HFF-Myc (cell line): ENCODE data around the gene CCNDBP1.
"Not testable (repeated sequence)": the region's sequence is repeated elsewhere in the genome, so short reads cannot be mapped to it uniquely, and the experiment has no call there.

Experiments
- DNase-seq: peaks from one replicate; pipeline ENCODE4 v3.0.0-alpha.2; 2011; ENCODE audit warnings: low read depth; ENCODE audit errors: extremely low read depth
- H3K4me3 ChIP-seq: replicated peaks from 2 replicates; pipeline ENCODE4 v1.5.1; 2011; ENCODE audit warnings: low read depth, mild to moderate bottlenecking, control low read depth, low read length
- TF ChIP-seq, protein P1 (sequence below): IDR thresholded peaks from 2 replicates; pipeline ENCODE4 v1.5.1; 2012; ENCODE audit warnings: mild to moderate bottlenecking, low read depth, low read length, control low read depth; ENCODE audit errors: missing control alignments

CCNDBP1 gene

DNA sequence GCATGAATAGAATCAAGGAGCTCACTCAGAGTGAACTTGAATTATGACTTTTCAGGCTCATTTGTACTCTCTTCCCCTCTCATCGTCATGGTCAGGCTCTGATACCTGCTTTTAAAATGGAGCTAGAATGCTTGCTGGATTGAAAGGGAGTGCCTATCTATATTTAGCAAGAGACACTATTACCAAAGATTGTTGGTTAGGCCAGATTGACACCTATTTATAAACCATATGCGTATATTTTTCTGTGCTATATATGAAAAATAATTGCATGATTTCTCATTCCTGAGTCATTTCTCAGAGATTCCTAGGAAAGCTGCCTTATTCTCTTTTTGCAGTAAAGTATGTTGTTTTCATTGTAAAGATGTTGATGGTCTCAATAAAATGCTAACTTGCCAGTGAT is 9.6 kb downstream of the CCNDBP1 start:
- TF ChIP-seq, protein P1, sequence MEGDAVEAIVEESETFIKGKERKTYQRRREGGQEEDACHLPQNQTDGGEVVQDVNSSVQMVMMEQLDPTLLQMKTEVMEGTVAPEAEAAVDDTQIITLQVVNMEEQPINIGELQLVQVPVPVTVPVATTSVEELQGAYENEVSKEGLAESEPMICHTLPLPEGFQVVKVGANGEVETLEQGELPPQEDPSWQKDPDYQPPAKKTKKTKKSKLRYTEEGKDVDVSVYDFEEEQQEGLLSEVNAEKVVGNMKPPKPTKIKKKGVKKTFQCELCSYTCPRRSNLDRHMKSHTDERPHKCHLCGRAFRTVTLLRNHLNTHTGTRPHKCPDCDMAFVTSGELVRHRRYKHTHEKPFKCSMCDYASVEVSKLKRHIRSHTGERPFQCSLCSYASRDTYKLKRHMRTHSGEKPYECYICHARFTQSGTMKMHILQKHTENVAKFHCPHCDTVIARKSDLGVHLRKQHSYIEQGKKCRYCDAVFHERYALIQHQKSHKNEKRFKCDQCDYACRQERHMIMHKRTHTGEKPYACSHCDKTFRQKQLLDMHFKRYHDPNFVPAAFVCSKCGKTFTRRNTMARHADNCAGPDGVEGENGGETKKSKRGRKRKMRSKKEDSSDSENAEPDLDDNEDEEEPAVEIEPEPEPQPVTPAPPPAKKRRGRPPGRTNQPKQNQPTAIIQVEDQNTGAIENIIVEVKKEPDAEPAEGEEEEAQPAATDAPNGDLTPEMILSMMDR = no peak
- H3K4me3 ChIP-seq = no peak overlapping the region
- no peak for DNase-seq

DNA sequence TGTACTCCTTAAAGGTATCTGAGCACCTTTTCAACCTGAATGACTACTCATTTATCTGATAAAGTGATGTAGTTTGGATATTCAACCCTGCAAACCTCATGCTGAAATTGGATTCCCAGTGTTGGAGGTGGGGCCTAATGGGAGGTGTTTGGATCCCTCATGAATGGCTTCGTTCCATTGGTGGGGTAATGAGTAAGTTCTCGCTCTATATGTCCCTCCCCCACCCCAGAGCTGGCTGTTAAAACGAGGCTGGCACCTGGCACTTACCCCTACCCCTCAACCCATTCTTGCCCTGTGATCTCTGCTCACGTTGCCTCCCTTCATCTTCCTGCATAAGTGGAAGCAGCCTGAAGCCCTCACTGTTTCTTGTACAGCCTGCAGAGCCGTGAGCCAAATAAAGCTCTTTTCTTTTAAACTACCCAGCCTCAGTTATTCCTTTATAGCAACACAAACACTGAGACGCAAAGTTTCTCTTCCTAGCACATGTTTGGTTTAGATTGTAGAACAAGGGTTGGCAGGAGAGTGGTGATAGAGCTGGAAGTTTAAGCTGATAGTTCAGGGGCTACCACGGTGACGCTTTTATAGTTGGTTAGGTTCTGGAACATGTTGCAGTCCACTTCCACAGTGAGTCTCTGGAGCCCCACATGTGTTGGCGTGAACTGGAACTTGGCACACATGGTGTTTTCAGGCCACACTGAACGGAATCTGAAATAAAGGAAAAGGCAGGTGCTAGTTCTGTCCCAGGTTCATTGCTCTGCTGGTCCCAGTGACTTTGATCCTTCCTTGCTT is 11.8 kb downstream of the CCNDBP1 start:
- TF ChIP-seq, protein P1 = no peak
- no peak overlapping the region for H3K4me3 ChIP-seq
- no peak for DNase-seq

DNA sequence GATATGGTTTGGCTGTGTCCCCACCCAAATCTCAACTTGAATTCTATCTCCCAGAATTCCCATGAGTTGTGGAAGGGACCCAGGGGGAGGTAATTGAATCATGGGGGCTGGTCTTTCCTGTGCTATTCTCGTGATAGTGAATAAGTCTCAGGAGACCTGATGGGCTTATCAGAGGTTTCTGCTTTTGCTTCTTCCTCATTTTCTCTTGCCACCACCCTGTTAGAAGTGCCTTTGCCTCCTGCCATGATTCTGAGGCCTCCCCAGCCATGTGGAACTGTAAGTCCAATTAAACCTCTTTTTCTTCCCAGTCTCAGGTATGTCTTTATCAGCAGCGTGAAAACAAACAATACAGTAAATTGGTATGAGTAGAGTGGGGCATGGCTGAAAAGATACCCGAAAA is 12.6 kb downstream of the CCNDBP1 start:
- H3K4me3 ChIP-seq, DNase-seq: not testable (repeated sequence)

DNA sequence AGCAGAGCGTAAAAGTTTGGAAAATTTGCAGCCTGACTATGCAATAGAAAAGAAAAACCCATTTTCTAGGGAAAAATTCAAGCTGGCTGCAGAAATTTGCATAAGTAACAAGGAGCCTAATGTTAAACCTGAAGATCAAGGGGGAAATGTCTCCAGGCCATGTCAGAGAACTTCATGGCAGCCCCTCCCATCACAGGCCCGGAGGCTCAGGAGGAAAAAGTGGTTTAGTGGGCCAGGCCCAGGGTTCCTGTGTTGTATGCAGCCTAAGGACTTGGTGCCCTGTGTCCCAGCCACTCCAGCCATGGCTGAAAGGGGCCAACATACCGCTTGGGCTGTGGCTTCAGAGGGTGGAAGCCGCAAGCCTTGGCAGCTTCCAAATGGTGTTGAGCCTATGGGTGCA is 13.4 kb downstream of the CCNDBP1 start:
- not testable (repeated sequence) for DNase-seq, H3K4me3 ChIP-seq

DNA sequence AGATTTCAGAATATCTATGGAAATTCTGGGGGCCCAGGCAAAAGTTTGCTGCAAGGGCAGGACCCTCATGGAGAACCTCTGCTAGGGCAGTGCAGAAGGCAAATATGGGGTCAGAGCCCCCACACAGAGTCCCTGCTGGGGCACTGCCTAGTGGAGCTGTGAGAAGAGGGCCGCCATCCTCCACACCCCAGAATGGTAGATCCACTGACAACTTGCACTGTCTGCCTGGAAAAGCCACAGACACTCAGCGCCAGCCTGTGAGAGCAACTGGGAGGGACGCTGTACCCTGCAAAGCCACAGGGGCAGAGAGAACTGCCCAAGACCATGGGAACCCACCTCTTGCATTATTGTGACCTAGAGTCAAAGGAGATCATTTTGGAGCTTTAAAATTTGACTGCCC is 13.8 kb downstream of the CCNDBP1 start:
- TF ChIP-seq, protein P1 = no peak
- H3K4me3 ChIP-seq = no peak overlapping the region
- no peak for DNase-seq

DNA sequence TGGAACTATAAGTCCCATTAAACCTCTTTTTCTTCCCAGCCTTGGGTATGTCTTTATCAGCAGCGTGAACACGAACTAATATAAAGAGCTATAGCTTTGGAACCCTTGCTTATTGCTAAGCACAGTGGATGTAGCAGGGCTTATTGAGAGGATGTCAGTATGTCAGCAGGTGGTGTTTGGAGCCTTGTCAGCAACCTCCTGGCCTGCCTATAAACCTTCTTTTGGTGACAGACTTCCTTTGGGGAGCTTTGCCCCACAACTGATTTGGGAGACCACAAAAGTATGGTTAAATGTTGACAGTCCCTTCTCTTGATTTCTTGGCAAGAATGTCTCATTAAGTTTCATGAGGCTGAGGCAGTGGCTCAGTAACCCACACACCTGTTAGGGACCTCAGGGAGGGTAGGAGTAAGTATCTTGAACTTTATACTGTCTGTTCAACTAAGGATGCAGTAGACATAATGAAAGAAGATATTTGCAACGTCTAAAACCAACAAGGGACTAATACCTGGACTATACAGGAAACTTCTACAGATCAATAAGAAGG is 14.8 kb downstream of the CCNDBP1 start:
- TF ChIP-seq, protein P1 = no peak
- no peak overlapping the region for H3K4me3 ChIP-seq
- DNase-seq = no peak

DNA sequence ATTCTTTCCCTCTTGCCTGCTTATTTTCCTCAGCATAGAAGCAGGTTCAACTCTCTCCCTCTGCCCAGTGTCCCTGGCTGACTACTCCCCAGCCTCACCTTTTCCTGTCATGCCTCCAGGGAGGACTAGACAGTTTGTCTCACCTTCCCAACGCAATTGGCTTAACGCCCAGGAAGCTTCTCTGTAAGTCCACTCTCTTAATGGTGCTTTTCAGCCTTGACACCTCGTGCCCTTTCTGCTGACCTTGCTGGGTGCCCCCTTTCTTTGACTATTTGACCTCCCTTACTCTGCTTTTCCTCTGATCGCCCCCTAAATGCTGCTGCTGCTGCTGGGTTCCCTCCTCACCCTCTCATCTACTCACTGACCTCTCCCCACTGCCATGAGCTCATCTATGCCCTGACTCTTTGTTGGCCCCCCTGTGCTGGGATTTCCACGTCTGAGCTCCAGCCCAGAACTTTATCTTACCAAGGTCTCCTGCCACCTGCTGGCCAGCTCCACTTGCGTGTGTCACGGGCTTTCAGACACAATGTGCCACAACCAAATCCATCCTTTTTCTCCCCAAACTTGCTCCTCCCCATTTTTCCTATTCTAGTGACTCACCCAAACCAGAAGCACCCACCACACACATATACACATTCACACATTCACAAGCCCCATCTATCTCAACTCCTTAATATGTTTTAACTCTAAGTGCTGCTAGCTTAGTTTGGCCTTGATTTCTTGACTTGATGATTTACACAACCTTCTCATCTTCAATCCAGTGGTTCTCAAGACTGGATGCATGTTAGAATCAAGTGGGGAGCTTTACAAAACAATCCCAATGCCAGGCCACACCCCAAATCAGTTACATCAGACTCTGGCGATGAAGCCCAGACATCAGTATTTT is 19.1 kb downstream of the CCNDBP1 start:
- TF ChIP-seq, protein P1 = peak; percentile 74
- DNase-seq = peak; percentile 47

More for the DNA sequence above, 19.1 kb downstream of the CCNDBP1 start:
- no peak overlapping the region for H3K4me3 ChIP-seq
